IMR-90 (cell line): ENCODE measurements around the gene SLC15A1. TPM values are rescaled to one million over a fixed set of nuclear protein-coding genes. Genes with fewer than 3 reads are reported as not detected.

Experiments used
- ATAC-seq: fragments of 200-7000 bp; cut with Tn5 transposase; 2 replicates; pipeline ENCODE4 v1.9.1; 2020; ENCODE audit warnings: low read depth, mild to moderate bottlenecking, moderate library complexity
- BruUV-seq: library from RNA; stranded (reverse); fragments of 400-500 nt; replicated peaks from 2 replicates; lab custom pipeline; 2021; lab: Mats Ljungman, UMichigan
- CTCF ChIA-PET: fragments of 300-600 bp; formaldehyde crosslinking; extraction: SDS; loops from one replicate; lab custom pipeline; 2021; ENCODE audit warnings: antibody characterized with exemption; lab: Yijun Ruan, JAX
- POLR2A ChIA-PET: fragments of 300-600 bp; sonication (Branson Sonifier 250); formaldehyde crosslinking; loops from one replicate; lab custom pipeline; 2022; ENCODE audit warnings: antibody characterized with exemption; ENCODE audit not compliant: unreplicated experiment; lab: Charles Lee
- DNase-seq: peaks from one replicate; pipeline ENCODE4 v3.0.0; 2013
- H2AFZ ChIP-seq: replicated peaks from 2 replicates; pipeline ENCODE3; 2013; ENCODE audit warnings: low read length, mild to moderate bottlenecking; ENCODE audit not compliant: poor library complexity
- H2AK5ac ChIP-seq: 2 replicates; pipeline ENCODE4 v1.6.1; 2013; ENCODE audit warnings: low read depth, low read length, inconsistent platforms
- H2AK9ac ChIP-seq: replicated peaks from 2 replicates; pipeline ENCODE3; 2013; ENCODE audit warnings: mild to moderate bottlenecking, low read depth, low read length, moderate library complexity; ENCODE audit not compliant: poor library complexity
- H2BK120ac ChIP-seq: 2 replicates; pipeline ENCODE4 v1.6.1; 2013; ENCODE audit warnings: low read depth, low read length, inconsistent platforms
- H2BK15ac ChIP-seq: 3 replicates; pipeline ENCODE4 v1.6.1; 2013; ENCODE audit warnings: low read depth, low read length, inconsistent platforms
- H2BK20ac ChIP-seq: 2 replicates; pipeline ENCODE4 v1.6.1; 2013; ENCODE audit warnings: low read depth, mild to moderate bottlenecking, inconsistent platforms, low read length, moderate library complexity
- H2BK5ac ChIP-seq: 2 replicates; pipeline ENCODE4 v1.6.1; 2013; ENCODE audit warnings: mild to moderate bottlenecking, low read depth, low read length, inconsistent platforms; ENCODE audit not compliant: poor library complexity, severe bottlenecking
- H3K14ac ChIP-seq: replicated peaks from 2 replicates; pipeline ENCODE4 v1.6.1; 2013; ENCODE audit warnings: low read depth, low read length, inconsistent platforms
- H3K18ac ChIP-seq: 2 replicates; pipeline ENCODE4 v1.6.1; 2013; ENCODE audit warnings: low read depth, low read length, control low read depth
- H3K23ac ChIP-seq: 2 replicates; pipeline ENCODE4 v1.6.1; 2013; ENCODE audit warnings: low read depth, low read length, inconsistent platforms
- H3K27ac ChIP-seq: 2 replicates; pipeline ENCODE4 v1.5.1; 2013; ENCODE audit warnings: mild to moderate bottlenecking, control low read depth, low read length; ENCODE audit not compliant: insufficient read depth
- H3K27me3 ChIP-seq: 2 replicates; pipeline ENCODE4 v1.6.1; 2013; ENCODE audit warnings: low read length; ENCODE audit not compliant: control insufficient read depth, insufficient read depth
- H3K36me3 ChIP-seq: 2 replicates; pipeline ENCODE4 v1.6.1; 2013; ENCODE audit warnings: low read length, mixed read lengths; ENCODE audit not compliant: control insufficient read depth, insufficient read depth
- H3K4ac ChIP-seq: 2 replicates; pipeline ENCODE4 v1.6.1; 2013; ENCODE audit warnings: low read depth, low read length, inconsistent platforms
- H3K4me1 ChIP-seq: 2 replicates; pipeline ENCODE4 v1.6.1; 2013; ENCODE audit warnings: low read length, mixed read lengths; ENCODE audit not compliant: control insufficient read depth, insufficient read depth
- H3K4me2 ChIP-seq: 2 replicates; pipeline ENCODE4 v1.6.1; 2013; ENCODE audit warnings: low read depth, mild to moderate bottlenecking, control low read depth, low read length, moderate library complexity
- H3K4me3 ChIP-seq: 2 replicates; pipeline ENCODE4 v1.5.1; 2013; ENCODE audit warnings: low read depth, mild to moderate bottlenecking, control low read depth, low read length, moderate library complexity; ENCODE audit not compliant: insufficient read depth
- H3K56ac ChIP-seq: 2 replicates; pipeline ENCODE4 v1.6.1; 2013; ENCODE audit warnings: low read length, inconsistent platforms; ENCODE audit not compliant: insufficient read depth; ENCODE audit errors: extremely low read depth
- H3K79me1 ChIP-seq, 2 experiments: 2 replicates each; pipeline ENCODE4 v1.6.1; 2013; ENCODE audit warnings: low read length in 2 of 2, inconsistent platforms in 1 of 2, low read depth in 1 of 2
- H3K9ac ChIP-seq: 2 replicates; pipeline ENCODE4 v1.6.1; 2013; ENCODE audit warnings: low read depth, low read length, control low read depth
- H3K9me1 ChIP-seq: 2 replicates; pipeline ENCODE4 v1.6.1; 2013; ENCODE audit warnings: low read length, inconsistent platforms; ENCODE audit not compliant: insufficient read depth
- H3K9me3 ChIP-seq: 2 replicates; pipeline ENCODE4 v1.6.1; 2013; ENCODE audit warnings: low read length; ENCODE audit not compliant: control insufficient read depth, insufficient read depth
- H4K20me1 ChIP-seq: 2 replicates; pipeline ENCODE4 v1.6.1; 2013; ENCODE audit warnings: low read length, inconsistent platforms; ENCODE audit not compliant: insufficient read depth
- H4K5ac ChIP-seq: 2 replicates; pipeline ENCODE4 v1.6.1; 2013; ENCODE audit warnings: mild to moderate bottlenecking, low read depth, low read length, control low read depth
- H4K8ac ChIP-seq, 2 experiments: 2 replicates each; pipeline ENCODE4 v1.6.1; 2013; ENCODE audit warnings: low read depth in 2 of 2, low read length in 2 of 2, control low read depth in 1 of 2, inconsistent platforms in 1 of 2
- H4K91ac ChIP-seq: 2 replicates; pipeline ENCODE4 v1.6.1; 2013; ENCODE audit warnings: low read depth, low read length, inconsistent platforms; ENCODE audit not compliant: insufficient read depth
- CHD1 ChIP-seq: IDR thresholded peaks from 2 replicates; pipeline ENCODE4 v1.6.1; 2012; ENCODE audit warnings: low read depth, low read length, improper control_type of control experiment
- RCOR1 ChIP-seq: IDR thresholded peaks from 2 replicates; pipeline ENCODE4 v1.6.1; 2012; ENCODE audit warnings: mild to moderate bottlenecking, low read length, improper control_type of control experiment; ENCODE audit not compliant: insufficient replicate concordance
- WGBS, 2 experiments: methylation state at CpG; one replicate each; pipeline versions ENCODE4 v1.1.5 to v1.1.7; 2013; ENCODE audit warnings: missing lambda C conversion rate in 2 of 2; ENCODE audit not compliant: insufficient read length in 1 of 2; ENCODE audit errors: extremely low coverage in 2 of 2; 5-methylcytosine and 5-hydroxymethylcytosine counted together
- dilution Hi-C: fragments of 300-500 bp; cut with HindIII; formaldehyde crosslinking; loops from one replicate; pipeline ENCODE4 v1.14.3; 2018; ENCODE audit warnings: low sequenced_read_pairs; ENCODE audit not compliant: unreplicated experiment
- in situ Hi-C: fragments of 300-500 bp; cut with MboI; formaldehyde crosslinking; loops from 3 replicates; pipeline ENCODE4 v1.14.3; 2019; ENCODE audit warnings: low sequenced_read_pairs, inconsistent platforms, mixed read lengths
- intact Hi-C: fragments of 100-400 bp; cut with micrococcal nuclease; formaldehyde crosslinking; loops from 2 replicates; pipeline ENCODE4 v1.10.0; 2022
- polyA plus RNA-seq, 3 experiments: library from polyadenylated mRNA; depleted of rRNA; stranded (reverse); fragments of >200 nt; gene quantifications; 2 replicates each; pipeline ENCODE4 v1.2.3, GENCODE V29; 2012; ENCODE audit warnings: low replicate concordance in 1 of 3
- total RNA-seq: library from RNA; depleted of rRNA; stranded (reverse); fragments of >200 nt; gene quantifications from 2 replicates; pipeline ENCODE4 v1.2.3, GENCODE V29; 2012

The SLC15A1 gene
- total and polyA plus RNA-seq, 2 of the 4 experiments (the other 2 are of a cell fraction) = not detected

DNA sequence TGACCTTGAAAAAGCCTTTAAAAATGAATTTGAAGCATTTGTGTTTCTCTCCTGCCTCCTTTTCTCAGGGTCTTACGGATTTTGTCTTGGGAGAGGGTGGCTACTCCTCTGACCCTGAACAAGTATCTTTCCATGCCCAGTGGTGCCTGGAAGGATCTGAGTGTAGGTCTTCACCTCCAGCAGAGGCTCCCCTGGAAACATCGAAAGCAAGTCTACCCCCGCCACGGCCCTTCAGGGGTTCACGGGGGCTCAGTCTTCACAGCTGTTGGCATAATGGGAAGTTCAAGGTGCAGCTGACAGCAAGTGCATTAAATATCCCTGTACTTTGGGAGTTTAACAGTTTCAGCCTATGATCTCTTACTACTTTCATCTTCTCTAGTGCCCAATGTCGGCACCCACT is 42.7 kb upstream of the SLC15A1 start:
- H3K9me1 ChIP-seq = peaks cover 7% of the 10 kb centered on the region; the same call in 1 of the 2 replicates
- no peak overlapping the region for H2AK5ac ChIP-seq
- no peak overlapping the region for H3K56ac ChIP-seq
- no peak overlapping the region for H3K27ac ChIP-seq
- no peak overlapping the region for H3K9ac ChIP-seq
- BruUV-seq = no TSS peak
- H4K8ac ChIP-seq = no peak overlapping the region
- H3K79me1 ChIP-seq = no peaks in the 10 kb centered on the region
- ATAC-seq (no peak), DNase-seq (no peak)
- no peak overlapping the region for H2BK15ac ChIP-seq
- no CpG with 5 or more reads among the region's 6 CpGs for WGBS, 2 experiments
- in situ Hi-C loops = no loop called here
- H3K14ac ChIP-seq = no peak overlapping the region
- no peaks in the 10 kb centered on the region for H4K20me1 ChIP-seq
- no peak overlapping the region for H3K4me3 ChIP-seq
- TF ChIP-seq RCOR1 = no peak
- no peak for TF ChIP-seq CHD1
- intact Hi-C loops = no loop called here
- H2BK120ac ChIP-seq = no peak overlapping the region
- H2BK5ac ChIP-seq = no peak overlapping the region
- H4K5ac ChIP-seq = no peak overlapping the region
- no peak overlapping the region for H3K23ac ChIP-seq
- POLR2A ChIA-PET = no interaction called here
- H3K4me1 ChIP-seq = no peaks in the 10 kb centered on the region
- no peak overlapping the region for H3K4me2 ChIP-seq
- H2AFZ ChIP-seq = no peak overlapping the region
- H3K36me3 ChIP-seq = no peaks in the 10 kb centered on the region
- no peak overlapping the region for H2BK20ac ChIP-seq
- no peaks in the 10 kb centered on the region for H3K9me3 ChIP-seq
- dilution Hi-C loops = no loop called here
- no peak overlapping the region for H2AK9ac ChIP-seq
- no peak overlapping the region for H3K18ac ChIP-seq
- CTCF ChIA-PET = no interaction called here
- no peak overlapping the region for H4K91ac ChIP-seq
- no peak overlapping the region for H3K4ac ChIP-seq
- no peaks in the 10 kb centered on the region for H3K27me3 ChIP-seq
